COR-L47 (cell line): ENCODE results near the gene ATIC.

ENCODE experiments used
- DNase-seq: peaks from one replicate; lab custom pipeline; 2025; lab: John Stamatoyannopoulos, UW

The ATIC gene

DNA sequence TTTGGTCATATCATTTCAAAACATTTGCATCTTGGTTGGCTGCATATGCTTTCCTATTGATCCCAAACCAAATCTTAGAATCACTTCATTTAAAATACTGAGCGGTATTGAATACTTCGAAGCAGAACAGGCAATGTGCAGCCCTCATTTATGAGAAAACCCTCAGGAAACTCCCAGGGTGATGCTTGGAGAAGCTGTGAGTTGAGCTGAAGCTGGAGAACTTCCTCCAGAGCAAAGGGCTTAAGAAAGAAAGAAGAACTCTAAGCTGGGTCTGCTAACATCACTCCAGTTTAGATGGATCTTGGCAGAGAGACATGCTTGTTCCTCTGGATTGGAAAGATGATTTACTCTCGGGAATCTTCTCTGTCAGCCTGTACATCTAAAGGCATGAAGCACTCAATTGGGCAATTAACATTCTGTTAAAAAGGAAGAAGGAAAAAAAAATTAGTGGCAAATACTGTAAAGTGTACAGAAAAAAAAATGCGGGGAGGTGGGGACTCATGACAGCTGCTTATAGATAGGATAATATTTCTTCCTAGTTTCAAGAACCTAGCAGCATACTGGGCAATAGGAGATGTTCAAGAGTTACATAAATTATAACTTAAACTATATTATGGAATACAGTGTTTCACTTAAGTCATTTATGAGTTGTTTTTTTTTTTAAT lies 49.5 kb downstream of the ATIC start:
- no peak for DNase-seq

DNA sequence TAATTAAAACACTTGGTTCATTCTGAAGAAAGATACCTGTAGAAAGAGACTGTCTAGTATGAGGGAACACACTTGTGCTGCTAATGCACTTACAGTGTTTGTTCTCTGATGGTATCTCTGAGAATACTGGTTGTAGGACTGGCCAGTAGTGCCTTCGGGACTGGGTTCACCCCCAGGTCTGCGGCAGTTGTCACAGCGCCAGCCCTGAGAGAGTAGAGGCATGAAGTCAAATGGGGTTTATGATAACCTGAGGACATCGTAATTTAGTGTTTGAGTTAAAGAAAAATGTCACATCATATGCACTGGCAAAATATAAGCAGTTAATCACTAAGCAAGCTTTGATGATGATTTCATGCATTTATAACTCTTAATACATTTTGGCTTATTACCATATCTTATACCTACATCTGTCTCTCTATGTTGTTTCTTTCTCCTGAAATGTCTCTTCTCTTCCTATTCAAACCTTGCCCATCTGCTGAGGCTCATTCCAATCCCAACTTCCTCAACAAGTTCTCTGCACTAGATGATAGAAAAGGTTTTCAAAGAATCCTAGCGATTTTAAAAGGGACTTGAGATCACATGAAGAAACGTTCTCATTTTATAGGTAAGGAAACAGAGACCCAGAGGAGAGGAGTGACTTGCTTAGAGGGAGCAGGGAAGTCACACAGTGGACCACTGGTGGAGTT lies 50.2 kb downstream of the ATIC start:
- DNase-seq, result no peak

DNA sequence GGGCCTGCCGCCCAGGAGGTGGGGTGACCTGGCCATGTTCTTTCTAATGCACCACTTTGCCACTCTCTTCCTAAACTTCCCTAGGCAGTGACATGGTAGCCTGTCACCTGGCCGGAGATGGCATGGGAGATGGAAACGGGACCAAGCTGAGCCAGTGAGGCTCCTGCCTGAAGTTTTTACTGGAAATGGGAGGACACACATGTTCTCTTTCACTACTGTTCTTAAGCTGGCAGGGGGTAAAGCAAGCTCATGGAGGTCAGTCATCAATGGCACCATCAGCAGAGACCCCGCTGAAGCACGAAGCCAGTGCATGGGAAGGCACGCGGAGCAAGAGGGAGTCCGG lies 50.7 kb downstream of the ATIC start:
- DNase-seq, result no peak

GRCh38 chr2:215363039-215363438 lies 51.2 kb downstream of the ATIC start:
- no peak for DNase-seq

GRCh38 chr2:215363461-215364156 lies 51.8 kb downstream of the ATIC start:
- no peak for DNase-seq

- DNase-seq, result no peak
Measured at GRCh38 chr2:215364157-215365155, 52.6 kb downstream of the ATIC start.

DNA sequence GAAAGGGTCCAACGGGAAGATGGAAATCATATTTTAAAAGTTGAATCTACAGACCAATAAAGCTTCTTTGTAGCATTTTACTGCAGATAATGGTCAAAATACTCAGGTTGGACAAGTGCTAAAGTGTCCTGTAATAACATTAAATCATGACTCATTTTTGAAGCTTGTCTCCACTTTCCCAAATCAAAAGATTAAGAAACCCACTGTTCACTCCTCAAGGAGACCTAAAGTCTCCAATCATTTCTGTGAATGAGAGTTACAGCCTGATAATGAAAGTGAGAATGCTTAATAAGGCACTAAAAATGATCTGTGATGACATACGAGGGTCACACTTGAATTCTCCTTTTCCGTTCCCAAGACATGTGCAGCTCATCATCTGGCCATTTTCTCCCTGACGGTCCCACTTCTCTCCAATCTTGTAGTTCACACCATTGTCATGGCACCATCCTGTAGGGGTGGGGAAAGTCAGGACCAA lies 53.4 kb downstream of the ATIC start:
- DNase-seq, result no peak

- no peak for DNase-seq
Measured at GRCh38 chr2:215366440-215367032, 54.7 kb downstream of the ATIC start.

DNA sequence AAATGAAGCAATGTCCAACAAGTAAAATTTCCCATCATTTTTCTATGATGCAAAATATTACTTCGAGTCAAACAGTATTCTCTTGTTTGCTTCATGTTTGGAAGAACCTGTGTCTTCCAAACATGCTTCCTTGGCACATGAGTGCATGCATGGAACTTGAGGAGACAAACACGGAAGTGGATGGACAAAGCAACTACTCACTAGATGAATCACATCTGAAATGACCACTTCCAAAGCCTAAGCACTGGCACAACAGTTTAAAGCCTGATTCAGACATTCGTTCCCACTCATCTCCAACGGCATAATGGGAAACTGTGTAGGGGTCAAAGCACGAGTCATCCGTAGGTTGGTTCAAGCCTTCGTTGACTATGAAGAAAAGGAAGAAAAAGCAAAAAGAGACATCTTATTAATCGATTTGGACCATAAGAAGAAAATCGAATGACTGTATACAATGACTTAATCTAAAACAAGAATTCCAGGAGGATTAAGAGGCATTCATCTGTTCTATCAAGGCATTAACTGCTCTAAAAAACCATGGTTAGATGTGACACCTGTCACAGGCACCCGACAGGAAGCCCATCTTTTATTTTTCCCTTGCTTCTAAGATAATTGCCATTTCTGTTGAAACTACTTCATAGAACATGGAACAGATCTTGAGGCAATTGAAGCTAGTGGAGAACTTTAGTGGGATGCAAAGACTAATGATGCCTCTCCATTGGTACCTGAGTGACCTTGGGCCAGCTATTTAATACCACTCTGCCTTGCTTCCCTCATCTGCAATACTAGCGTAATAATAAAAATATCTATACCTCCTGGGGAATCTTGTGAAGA lies 56.0 kb downstream of the ATIC start:
- no peak for DNase-seq

DNA sequence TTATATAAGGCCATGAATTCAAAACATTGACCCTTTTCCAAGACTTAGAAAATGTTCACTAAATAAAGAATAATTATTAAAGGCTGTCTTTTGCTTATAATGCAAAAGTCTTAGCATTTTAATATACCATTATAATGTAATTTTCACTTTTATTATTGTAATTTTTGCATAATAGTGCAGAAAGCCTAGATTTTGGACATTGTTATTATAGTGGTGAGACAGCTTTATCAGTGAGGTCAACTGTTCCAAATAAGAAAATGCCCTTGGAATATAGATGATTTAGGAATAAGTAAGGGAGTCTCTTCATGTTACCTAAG lies 56.6 kb downstream of the ATIC start:
- no peak for DNase-seq

GRCh38 chr2:215369181-215369760 lies 57.4 kb downstream of the ATIC start:
- DNase-seq, result no peak

DNA sequence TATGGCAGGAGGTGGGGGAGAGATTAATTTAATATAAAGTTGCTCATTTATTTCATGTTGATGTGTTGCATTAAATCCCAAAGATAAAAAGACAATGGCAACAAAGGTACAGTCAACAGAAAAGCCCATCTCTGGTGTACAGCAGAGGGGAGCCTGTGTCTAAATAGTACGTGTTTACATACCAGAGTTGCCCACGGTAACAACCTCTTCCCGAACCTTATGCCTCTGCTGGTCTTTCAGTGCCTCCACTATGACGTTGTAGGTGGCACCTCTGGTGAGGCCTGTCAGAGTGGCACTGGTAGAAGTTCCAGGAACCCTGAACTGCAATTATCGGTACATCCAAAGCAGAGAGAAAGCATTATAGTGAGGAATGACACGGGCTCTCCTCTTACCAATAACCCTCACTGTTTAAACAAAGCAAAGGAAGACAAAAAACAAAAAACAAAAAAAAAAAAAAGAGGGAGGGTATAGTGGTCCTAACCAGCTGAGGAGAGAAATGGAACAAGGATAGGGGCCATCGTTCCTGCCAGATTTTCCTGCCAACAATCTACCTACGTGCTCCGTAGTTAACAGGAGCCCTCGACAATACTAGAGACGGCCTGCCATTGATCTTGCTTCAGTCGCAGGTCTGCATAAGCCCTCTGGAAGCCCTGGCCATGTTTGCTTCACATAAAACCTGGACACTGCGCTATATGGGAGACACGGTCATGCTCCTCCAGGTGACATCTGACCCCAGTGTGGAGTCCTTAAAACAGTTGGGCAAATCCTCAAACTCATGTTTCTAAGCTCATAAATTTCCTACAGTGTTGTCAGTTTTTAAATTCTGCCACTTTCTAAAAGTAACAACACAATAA lies 58.5 kb downstream of the ATIC start:
- DNase-seq, result peak; percentile 35

- DNase-seq, result no peak
Measured at GRCh38 chr2:215371915-215372897, 60.3 kb downstream of the ATIC start.

GRCh38 chr2:215372968-215373649 lies 61.2 kb downstream of the ATIC start:
- no peak for DNase-seq

GRCh38 chr2:215374002-215374401 lies 62.1 kb downstream of the ATIC start:
- DNase-seq, result no peak

GRCh38 chr2:215374642-215375466 lies 63.0 kb downstream of the ATIC start:
- DNase-seq, result no peak

DNA sequence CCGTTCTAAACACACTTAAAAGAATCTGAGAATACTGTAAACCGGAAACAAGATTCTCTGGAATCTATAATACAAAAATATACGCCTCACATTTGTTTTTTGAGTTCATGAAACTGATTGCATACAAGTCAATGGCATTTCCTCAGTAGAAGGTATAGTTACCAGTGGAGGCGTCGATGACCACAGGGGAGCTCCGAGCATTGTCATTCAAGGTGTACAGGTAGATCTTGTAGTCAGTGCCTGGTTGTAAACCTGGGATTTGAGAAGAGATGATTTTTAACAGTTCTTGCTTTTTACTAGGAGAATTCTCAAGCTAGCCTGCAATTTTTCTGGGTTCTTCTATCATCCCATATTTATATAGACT lies 63.6 kb downstream of the ATIC start:
- DNase-seq, result no peak
